Panc1 (cell line): ENCODE data around the gene SMC4. TPM values are rescaled to one million over a fixed set of nuclear protein-coding genes. Genes with fewer than 3 reads are reported as not detected.

Experiments
- ATAC-seq: fragments of 200-7000 bp; cut with Tn5 transposase; 2 replicates; pipeline ENCODE4 v1.9.1; 2020; ENCODE audit warnings: mild to moderate bottlenecking, moderate library complexity
- BruUV-seq: library from RNA; stranded (reverse); fragments of 400-500 nt; replicated peaks from 2 replicates; lab custom pipeline; 2021; lab: Mats Ljungman, UMichigan
- CTCF ChIA-PET: fragments of 300-600 bp; sonication (Branson Sonifier 250); formaldehyde crosslinking; loops from one replicate; lab custom pipeline; 2022; ENCODE audit warnings: antibody characterized with exemption; lab: Charles Lee
- POLR2A ChIA-PET: fragments of 300-600 bp; sonication (Branson Sonifier 250); formaldehyde crosslinking; loops from one replicate; lab custom pipeline; 2022; ENCODE audit warnings: antibody characterized with exemption; lab: Charles Lee
- DNase-seq: peaks from one replicate; pipeline ENCODE4 v3.0.0-alpha.2; 2010; ENCODE audit warnings: low read depth, low spot score
- H3K27ac ChIP-seq: 2 replicates; pipeline ENCODE4 v1.5.1; 2011; ENCODE audit warnings: mild to moderate bottlenecking, low read length, inconsistent platforms
- H3K27me3 ChIP-seq: fragments of 200-500 bp; sonication (Bioruptor generic); 2 replicates; pipeline ENCODE4 v1.6.0; 2014; ENCODE audit warnings: low read length, inconsistent platforms; ENCODE audit not compliant: control insufficient read depth, insufficient read depth
- H3K36me3 ChIP-seq: fragments of 200-500 bp; sonication (Bioruptor generic); 2 replicates; pipeline ENCODE4 v1.5.1; 2014; ENCODE audit warnings: inconsistent platforms, mild to moderate bottlenecking, low read length, moderate library complexity; ENCODE audit not compliant: control insufficient read depth, insufficient read depth
- H3K4me1 ChIP-seq: 2 replicates; pipeline ENCODE4 v1.5.1; 2011; ENCODE audit warnings: inconsistent platforms, mild to moderate bottlenecking, low read length, moderate library complexity; ENCODE audit not compliant: control insufficient read depth, insufficient read depth
- H3K4me3 ChIP-seq, 2 experiments: 2 replicates each; pipeline ENCODE4 v1.5.1; 2011 to 2012; ENCODE audit warnings: low read depth in 2 of 2, low read length in 2 of 2, mild to moderate bottlenecking in 2 of 2, inconsistent platforms in 1 of 2, moderate library complexity in 1 of 2
- H3K9me3 ChIP-seq: fragments of 200-500 bp; sonication (Bioruptor generic); 2 replicates; pipeline ENCODE4 v1.5.1; 2014; ENCODE audit warnings: low read depth, mild to moderate bottlenecking, inconsistent platforms, low read length, moderate library complexity; ENCODE audit not compliant: control insufficient read depth, insufficient read depth
- CTCF ChIP-seq: fragments of 450-650 bp; IDR thresholded peaks from 2 replicates; pipeline ENCODE4 v1.5.1; 2017; ENCODE audit warnings: mild to moderate bottlenecking
- POLR2AphosphoS5 ChIP-seq: IDR thresholded peaks from 2 replicates; pipeline ENCODE4 v1.6.1; 2012; ENCODE audit warnings: mild to moderate bottlenecking, low read depth, low read length, moderate library complexity
- REST ChIP-seq, 2 experiments: IDR thresholded peaks; 2 replicates each; pipeline ENCODE4 v1.6.1; 2011 to 2012; ENCODE audit warnings: low read depth in 2 of 2, control low read depth in 1 of 2, low read length in 1 of 2, mild to moderate bottlenecking in 1 of 2, moderate library complexity in 1 of 2; ENCODE audit not compliant: insufficient read depth in 1 of 2
- SIN3A ChIP-seq: IDR thresholded peaks from 2 replicates; pipeline ENCODE4 v1.6.1; 2012; ENCODE audit warnings: low read depth, mild to moderate bottlenecking, low read length, moderate library complexity, borderline replicate concordance; ENCODE audit not compliant: insufficient read depth
- TCF7L2 ChIP-seq: IDR thresholded peaks from 2 replicates; pipeline ENCODE4 v1.6.1; 2011; ENCODE audit warnings: mild to moderate bottlenecking, low read depth, low read length, inconsistent platforms
- in situ Hi-C: cut with HindIII; loops from 2 replicates; pipeline ENCODE4 v1.10.0; 2016; ENCODE audit warnings: low sequenced_read_pairs, low pct_unique_long_range_greater_than_20kb
- intact Hi-C: fragments of 100-400 bp; cut with micrococcal nuclease; formaldehyde crosslinking; loops from one replicate; pipeline ENCODE4 v1.10.0; 2022; ENCODE audit not compliant: unreplicated experiment
- total RNA-seq: library from RNA; stranded (reverse); gene quantifications from one replicate; pipeline ENCODE4 v1.2.1, GENCODE V29; 2021; ENCODE audit not compliant: unreplicated experiment

SMC4 gene
- total RNA-seq, 1 experiment from 2014 or later, result 160 TPM

GRCh38 chr3:160464971-160465370 lies 65.5 kb downstream of the SMC4 start:
- no peak overlapping the region for H3K4me3 ChIP-seq
- TF ChIP-seq POLR2AphosphoS5 (no peak), SIN3A (no peak)
- ChIA-PET CTCF (no interaction called here), POLR2A (no interaction called here)
- in situ Hi-C loops, result no loop called here
- intact Hi-C loops, result no loop called here
- no peak for DNase-seq
- H3K36me3 ChIP-seq, result no peaks in the 10 kb centered on the region
- H3K27ac ChIP-seq, result no peak overlapping the region
- H3K9me3 ChIP-seq, result no peaks in the 10 kb centered on the region
- BruUV-seq, result no TSS peak
- ATAC-seq, result no peak
- H3K27me3 ChIP-seq, result peaks cover 8% of the 10 kb centered on the region; the same call in 1 of the 2 replicates
- no peaks in the 10 kb centered on the region for H3K4me1 ChIP-seq

- TF ChIP-seq CTCF (no peak), REST (IDR thresholded peaks at IDR 0.05; ENCODE audit: insufficient read depth in 1 of 2, low read depth in 2 of 2, low read length in 1 of 2) (no peak), TCF7L2 (no peak), SIN3A (no peak)
- in situ Hi-C loops, result no loop called here
- intact Hi-C loops, result no loop called here
- Histone ChIP-seq H3K36me3 (no peaks in the 10 kb centered on the region), H3K4me3 (no peak overlapping the region), H3K4me1 (no peaks in the 10 kb centered on the region), H3K27ac (no peak overlapping the region), H3K27me3 (peaks cover 3% of the 10 kb centered on the region; the same call in 1 of the 2 replicates), H3K9me3 (no peaks in the 10 kb centered on the region)
- DNase-seq (no peak), ATAC-seq (no peak)
- ChIA-PET CTCF (no interaction called here), POLR2A (no interaction called here)
- BruUV-seq, result no TSS peak
These were observed 70.7 kb downstream of the SMC4 start for GRCh38 chr3:160470181-160470580.

- in situ Hi-C loops, result no loop called here
These were observed 72.4 kb downstream of the SMC4 start for GRCh38 chr3:160471892-160472291.

More at GRCh38 chr3:160471892-160472291, 72.4 kb downstream of the SMC4 start:
- Histone ChIP-seq H3K4me1 (no peaks in the 10 kb centered on the region), H3K4me3 (no peak overlapping the region), H3K27ac (no peak overlapping the region), H3K9me3 (no peaks in the 10 kb centered on the region), H3K36me3 (no peaks in the 10 kb centered on the region), H3K27me3 (no peaks in the 10 kb centered on the region; the same call in 1 of the 2 replicates)
- CTCF ChIA-PET, result no interaction called here
- POLR2A ChIA-PET, result interaction anchor here (0.6 kb wide), 1 partner anchor 23 kb away, joined by 4 read pairs; no protein-coding TSS in a partner anchor
- no peak for DNase-seq
- TF ChIP-seq TCF7L2 (no peak), REST (IDR thresholded peaks at IDR 0.05; ENCODE audit: insufficient read depth in 1 of 2, low read depth in 2 of 2, low read length in 1 of 2) (no peak), CTCF (no peak), SIN3A (no peak), POLR2AphosphoS5 (no peak)
- BruUV-seq, result no TSS peak
- ATAC-seq, result no peak
- intact Hi-C loops, result no loop called here
